Measurements from ENCODE around the gene HIPK3.

HIPK3 gene

DNA sequence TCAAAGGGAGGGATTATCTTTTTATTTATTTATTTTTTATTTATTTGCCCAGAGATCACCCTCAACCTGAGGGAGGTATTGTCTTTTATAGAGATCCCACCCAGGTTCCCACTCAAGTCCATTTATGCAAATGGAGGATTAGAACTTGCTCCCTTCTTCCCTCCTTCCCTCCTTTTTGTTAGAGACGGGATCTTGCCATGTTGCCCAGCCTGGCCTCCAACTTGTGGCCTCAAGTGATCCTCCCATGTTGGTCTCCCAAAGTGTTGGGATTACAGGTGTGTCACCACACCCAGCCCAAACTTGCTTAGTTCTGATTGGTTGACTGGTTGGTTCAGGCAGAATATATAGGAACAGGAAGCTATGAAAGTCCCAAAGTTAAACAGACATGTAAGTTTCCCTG lies 51.9 kb downstream of the HIPK3 start:
- DNase-seq: no peak

DNA sequence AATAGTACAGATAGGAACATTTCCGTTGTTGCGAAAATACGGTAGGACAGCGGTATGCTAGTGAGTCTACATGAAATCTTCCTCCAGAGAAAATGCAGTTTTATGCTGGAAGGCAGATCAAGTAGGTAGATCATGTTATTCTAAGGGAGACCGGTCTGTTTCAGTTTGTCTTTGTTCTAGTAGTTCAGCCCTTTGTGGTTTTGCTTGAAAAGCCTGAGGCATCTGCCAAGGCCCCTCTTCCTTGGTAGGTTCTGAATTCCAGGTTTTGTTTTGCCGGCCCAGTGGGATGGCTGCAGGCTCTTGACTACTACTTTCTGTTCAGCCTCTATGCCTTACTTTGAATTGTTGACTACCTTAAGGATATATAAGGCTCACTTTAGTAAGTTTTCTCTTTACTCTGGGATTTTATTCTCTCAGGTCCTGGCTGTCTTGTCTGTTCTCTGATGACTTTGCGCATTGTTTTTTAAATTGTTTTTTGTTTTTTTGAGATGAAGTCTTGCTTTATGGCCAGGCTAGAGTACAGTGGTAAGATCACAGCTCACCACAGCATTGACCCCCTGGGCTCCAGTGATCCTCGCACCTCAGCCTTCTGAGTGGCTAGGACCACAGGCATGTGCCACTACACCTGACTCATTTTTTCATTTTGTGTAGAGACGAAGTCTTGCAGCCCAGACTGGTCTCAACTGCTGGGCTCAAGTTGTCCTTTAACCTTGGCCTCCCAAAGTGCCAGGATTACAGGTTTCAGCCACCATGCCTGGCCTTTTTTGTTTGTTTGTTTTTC lies 53.7 kb downstream of the HIPK3 start:
- DNase-seq: no peak

- DNase-seq: no peak
These were observed 54.5 kb downstream of the HIPK3 start for GRCh38 chr11:33311680-33312079.

GRCh38 chr11:33315822-33316221 lies 58.6 kb downstream of the HIPK3 start:
- no peak for DNase-seq

DNA sequence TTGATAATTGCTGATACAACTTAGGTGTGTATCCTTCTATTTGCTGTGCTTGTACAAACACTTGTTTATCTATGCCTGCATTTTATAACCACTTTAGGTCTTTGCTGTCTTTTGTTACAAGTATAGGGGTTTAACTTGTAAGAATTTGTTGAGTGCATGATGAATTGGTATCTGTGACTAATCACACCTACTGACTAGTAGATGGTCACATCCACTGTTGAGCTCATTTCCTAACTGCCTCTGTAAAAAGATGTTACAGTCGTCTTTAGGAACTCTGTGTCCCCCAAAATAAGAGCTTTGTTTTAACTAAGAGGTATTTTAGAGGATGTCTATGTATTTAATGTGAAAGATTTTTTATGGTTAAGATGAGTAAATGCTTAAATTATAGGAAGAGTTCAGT lies 60.5 kb downstream of the HIPK3 start:
- no peak for DNase-seq

- no peak for DNase-seq
These were observed 63.0 kb downstream of the HIPK3 start for GRCh38 chr11:33320016-33320813.

DNA sequence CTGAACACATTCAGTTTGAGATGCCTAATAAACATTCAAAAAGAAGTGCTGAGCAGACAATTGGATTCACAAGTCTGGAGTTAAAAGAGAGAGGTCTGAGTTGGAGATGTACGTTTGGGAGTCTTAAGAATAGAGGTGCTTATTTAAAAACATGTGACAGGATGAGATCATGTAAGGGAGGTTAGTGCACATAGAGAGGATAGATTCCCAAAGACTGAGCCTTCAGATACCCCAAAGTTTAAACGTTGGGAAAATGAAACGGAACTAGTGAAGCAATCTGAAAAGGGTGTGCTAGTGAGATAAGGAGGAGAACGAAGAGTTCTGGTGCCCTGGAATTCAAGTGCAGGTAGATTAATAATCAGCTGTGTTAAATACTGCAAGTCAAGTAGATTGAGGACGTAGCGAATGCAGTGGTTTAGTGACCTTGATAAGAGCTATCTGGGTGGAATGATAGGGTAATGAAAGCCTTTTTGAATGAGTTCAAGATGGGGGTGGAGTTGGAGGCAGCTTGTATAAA lies 63.7 kb downstream of the HIPK3 start:
- no peak for DNase-seq

DNA sequence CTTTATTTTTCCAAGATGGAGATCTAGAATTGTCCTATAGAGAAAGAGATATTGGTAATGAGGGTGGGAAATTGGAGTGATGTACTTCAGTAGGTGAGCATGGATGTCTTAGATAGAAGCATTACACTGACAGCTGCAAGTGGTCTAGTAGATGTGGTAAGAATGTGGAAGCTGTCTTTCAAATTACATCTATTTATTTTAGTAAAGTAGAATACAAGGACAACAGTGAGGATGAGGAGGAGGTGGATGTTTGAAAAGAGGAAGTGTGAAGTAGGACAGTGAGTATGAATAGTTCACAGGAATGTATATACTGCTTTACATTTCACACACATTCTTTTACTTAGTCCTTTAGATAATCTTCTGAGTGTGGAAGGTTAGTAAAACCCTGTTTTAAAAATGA lies 64.2 kb downstream of the HIPK3 start:
- no peak for DNase-seq

DNA sequence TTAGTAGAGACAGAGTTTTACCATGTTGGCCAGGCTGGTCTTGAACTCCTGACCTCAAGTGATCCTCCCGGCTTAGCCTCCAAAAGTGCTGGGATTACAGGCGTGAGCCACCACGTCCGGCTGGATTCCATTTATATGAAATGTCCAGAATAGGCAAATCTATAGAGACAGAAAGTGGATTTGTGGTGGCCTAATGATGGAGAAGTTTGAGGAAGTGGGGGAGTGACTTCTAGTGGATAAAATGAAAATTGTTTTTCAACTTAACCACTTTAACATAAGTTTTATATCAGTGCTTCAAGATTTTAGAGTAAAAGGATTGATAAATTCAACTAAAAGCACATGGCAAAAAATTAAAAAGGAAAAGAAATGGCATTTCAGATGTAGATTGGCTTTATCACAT lies 66.2 kb downstream of the HIPK3 start:
- DNase-seq: no peak

GRCh38 chr11:33324302-33324985 lies 67.3 kb downstream of the HIPK3 start:
- no peak for DNase-seq

DNA sequence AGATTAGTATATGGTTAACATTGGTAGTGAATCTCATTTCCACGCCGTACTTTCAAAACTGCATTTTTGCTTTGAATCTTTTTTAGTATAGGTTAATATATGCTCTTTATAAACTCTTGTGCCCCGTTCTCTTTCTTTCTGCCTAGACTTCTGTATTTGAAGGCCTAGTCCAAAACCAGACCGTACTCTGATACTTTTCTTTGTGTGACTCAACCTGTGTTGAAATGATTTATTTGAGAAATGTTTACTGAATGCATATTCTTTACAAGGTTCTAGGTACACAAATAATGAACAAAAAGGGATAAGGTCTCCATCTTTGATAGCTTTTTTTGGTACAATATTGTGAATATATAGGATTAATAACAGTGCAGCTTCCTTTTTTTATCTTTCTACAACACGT lies 68.3 kb downstream of the HIPK3 start:
- no peak for DNase-seq

DNA sequence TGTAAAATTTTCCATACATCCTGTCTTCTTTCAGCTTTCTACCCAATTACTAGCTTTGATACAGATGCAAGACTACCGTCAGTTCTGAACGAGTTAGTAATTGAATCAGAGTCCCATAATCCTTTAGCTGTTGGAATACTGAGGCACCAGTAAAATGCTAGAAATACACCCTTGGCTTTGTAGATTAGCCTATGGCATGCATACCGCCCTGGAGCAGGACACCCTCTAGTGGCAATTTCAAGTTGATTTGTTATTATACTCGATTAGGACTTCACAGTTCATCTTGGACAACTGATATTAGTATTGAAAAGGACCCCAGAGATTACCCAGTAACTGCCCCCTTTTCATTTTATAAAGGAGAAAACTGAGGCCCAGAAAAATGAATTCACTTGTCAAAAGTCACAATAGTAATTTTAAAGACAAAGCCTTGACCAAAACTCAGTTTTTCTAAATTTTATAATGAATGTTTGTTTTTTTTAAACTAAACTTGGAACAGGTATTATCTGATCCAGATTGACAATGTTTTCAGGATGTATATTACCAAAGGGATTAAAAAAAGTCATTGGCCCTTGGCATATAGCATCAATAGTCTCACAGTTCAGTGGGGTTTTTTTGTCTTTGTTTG lies 72.6 kb downstream of the HIPK3 start:
- DNase-seq: peak; percentile 43

DNA sequence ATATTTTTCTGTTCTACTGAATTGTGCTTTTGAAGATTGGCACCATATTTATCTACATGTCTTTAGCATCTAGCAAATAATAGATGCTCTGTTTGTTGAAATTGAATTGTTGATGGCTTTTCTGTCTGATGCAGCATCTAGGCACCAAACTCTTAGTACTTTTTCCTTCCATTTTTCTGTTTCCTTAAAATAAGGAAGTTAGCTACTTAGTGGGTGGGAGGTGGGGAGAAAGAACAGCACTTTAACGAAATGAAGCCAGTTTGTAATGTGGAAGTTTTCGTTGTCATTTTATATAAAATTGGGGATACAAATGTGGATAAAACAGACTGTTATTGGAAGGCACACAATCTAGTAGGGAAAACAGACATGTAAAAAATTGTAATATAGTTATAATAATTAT lies 76.6 kb downstream of the HIPK3 start:
- DNase-seq: no peak

- no peak for DNase-seq
These were observed 77.4 kb downstream of the HIPK3 start for GRCh38 chr11:33334627-33335026.

DNA sequence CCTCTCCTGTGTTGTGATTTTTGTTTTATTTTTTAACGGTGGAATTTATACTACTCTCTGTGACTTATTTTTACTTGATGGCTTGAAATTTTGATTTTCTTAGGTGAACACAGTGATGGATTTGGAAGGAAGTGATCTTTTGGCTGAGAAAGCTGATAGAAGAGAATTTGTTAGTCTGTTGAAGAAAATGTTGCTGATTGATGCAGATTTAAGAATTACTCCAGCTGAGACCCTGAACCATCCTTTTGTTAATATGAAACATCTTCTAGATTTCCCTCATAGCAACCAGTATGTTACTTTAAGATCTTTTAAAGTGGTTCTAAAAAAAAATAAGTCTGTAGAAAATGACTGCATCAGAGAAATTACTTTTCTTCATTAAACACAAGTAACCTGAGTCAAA lies 82.1 kb downstream of the HIPK3 start:
- DNase-seq: no peak

DNA sequence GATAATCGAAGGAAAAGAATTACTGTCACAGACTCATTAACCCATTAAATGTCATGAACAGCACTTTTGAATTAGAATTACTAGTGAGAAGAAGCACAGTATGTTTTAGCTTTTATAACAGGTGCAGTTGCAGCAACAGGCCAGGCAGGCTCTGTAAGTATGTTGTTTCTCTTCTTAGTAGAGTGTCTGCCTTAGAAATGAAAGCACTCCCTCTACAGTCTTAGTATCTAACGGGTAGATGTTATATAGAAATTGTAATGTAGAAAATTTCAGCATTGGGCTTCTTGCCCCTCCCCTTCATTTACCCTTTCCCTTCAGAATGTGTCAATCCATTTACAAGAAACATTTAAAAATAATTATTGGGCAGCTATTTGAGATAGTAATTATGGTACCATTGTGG lies 87.4 kb downstream of the HIPK3 start:
- DNase-seq: no peak

DNA sequence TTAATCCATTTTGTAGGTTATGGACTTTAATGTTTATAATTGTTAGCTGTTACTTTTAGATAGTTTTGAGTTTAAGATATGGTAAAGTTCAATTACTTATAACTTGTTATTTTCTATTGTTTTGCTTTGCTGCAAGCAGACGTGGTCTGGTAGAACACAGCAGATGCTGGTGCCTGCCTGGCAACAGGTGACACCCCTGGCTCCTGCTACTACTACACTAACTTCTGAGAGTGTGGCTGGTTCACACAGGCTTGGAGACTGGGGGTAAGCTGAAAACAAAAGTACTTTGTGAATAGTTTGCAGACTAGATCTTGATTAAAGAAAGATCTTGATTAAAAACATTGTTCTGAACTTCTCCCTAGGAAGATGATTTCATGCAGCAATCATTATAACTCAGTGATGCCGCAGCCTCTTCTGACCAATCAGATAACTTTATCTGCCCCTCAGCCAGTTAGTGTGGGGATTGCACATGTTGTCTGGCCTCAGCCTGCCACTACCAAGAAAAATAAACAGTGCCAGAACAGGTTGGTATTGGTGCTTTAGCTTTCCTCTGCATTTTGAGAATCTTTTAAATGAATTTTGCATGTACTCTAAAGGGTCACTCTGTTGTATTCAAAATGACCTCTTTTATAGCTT lies 90.4 kb downstream of the HIPK3 start:
- DNase-seq: no peak

- DNase-seq: no peak
These were observed 93.1 kb downstream of the HIPK3 start for GRCh38 chr11:33350287-33350686.

DNA sequence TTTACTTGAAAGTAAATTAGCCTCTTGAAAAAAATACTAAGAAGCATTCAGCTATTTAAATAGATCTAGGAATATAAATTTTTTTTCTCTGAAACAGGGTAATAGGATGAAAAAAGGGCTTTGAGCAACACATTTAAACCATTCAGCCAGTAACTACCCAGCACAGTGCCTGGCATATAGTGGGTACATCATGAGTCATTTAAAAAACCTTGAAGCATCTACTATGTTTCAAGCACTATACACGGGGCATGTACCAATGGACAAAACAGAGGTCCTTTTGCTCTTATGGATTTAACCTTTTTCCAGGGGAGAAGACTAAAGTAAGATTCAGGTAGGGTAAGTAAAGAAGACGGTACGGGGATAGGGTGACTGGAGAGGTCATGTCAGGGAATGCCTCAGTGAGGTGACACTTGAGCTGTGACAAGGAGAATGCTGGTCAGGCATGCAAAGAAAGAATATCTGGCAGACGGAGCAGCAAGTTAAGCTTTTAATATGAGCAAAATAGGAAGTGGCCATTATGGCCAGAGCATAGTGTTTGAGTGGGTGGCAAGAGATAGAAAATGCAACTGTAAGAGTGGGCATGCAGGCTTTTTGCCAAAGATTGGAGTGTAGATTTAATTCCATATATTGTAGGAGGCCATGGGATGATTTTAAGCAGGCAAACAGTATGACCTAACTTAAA lies 101.1 kb downstream of the HIPK3 start:
- DNase-seq: no peak

DNA sequence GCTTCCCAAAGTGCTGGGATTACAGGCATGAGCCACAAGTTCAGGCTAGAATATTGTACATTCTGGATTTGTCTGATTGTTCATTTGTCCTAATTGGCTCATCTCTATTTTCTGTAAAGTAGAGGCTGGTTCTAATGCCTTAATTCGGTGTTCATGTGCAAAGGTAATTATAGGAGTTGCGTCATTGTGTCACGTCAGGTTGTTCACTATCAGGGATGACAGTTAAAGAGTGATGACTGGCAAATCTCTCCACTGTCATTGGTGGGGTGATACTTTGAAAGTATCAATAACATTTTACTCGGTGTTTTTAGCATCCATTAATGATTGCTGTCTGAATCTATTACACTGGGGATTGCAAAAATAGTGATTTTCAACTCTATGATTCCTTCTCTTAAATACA lies 103.5 kb downstream of the HIPK3 start:
- no peak for DNase-seq

DNA sequence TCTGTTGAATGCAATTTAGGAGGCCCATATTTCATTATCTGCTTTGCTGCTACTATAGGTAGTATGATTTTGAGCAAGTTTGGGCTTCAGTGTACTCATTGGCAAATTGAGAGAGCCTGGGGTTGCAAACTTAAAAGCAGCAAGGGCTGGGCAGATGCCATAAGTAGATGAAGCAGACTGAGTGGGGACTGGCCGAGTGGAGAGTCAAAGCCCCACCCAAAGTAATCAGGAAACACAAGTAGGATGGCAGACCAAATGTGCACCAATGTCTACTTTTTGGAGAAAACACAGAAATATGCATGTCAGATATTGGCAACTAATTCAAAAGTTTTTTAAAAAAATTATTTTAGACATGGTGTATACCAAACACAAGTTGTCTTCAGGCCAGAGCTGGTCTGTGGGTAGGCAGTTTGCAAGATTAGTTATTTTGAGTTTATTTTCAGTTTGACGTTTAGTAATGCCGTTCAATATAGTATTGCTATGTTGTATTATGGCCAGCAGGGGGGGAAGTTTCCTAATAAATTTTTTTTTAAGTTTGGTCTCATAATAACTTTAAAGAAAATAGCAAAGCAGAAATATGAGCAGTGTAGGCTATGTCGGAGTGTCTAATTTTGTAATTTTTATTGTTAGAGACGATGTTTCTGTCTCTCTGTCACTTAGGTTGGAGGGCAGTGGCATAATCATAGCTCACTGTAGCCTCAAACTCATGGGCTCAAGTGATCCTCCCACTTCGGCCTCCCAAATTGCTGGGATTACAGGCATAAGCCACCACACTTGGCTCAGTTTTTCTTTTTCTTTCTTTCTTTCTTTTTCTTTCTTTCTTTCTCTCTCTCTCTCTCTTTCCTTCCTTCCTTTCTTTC lies 105.1 kb downstream of the HIPK3 start:
- peak; percentile 75 for DNase-seq
